K562 (cell line): Measurements from ENCODE around the gene AIFM3. TPM values are rescaled to one million over a fixed set of nuclear protein-coding genes. Genes with fewer than 3 reads are reported as not detected.

Experiments used
- CBX3 ChIP-seq, 2 experiments: IDR thresholded peaks; 1 replicate in 1 of 2; 2 replicates in 1 of 2; pipeline ENCODE4 v1.6.1; 2012; ENCODE audit warnings: inconsistent platforms in 2 of 2, low read length in 2 of 2, borderline replicate concordance in 1 of 2, control low read depth in 1 of 2
- HMGN3 ChIP-seq: IDR thresholded peaks from 2 replicates; pipeline ENCODE4 v1.6.1; 2011; ENCODE audit warnings: borderline replicate concordance, low read depth, mild to moderate bottlenecking, mixed read lengths, low read length; ENCODE audit not compliant: insufficient read length; ENCODE audit errors: extremely low read depth
- KAT2B ChIP-seq: IDR thresholded peaks from one replicate; pipeline ENCODE4 v1.6.1; 2012; ENCODE audit warnings: low read depth, mild to moderate bottlenecking, control low read depth, inconsistent platforms, low read length, moderate library complexity
- KLF10 ChIP-seq: fragments of 250-450 bp; sonication (Bioruptor Pico); IDR thresholded peaks from 2 replicates; pipeline ENCODE4 v1.6.1; 2021; ENCODE audit warnings: matching md5 sums
- MEF2A ChIP-seq: IDR thresholded peaks from 2 replicates; pipeline ENCODE4 v1.6.1; 2011; ENCODE audit warnings: low read depth, mild to moderate bottlenecking, low read length, moderate library complexity; ENCODE audit not compliant: control insufficient read depth
- NFATC3 ChIP-seq: fragments of 450-650 bp; IDR thresholded peaks from 2 replicates; pipeline ENCODE4 v1.6.1; 2017; ENCODE audit warnings: mild to moderate bottlenecking
- PCBP1 ChIP-seq: fragments of 200-400 bp; formaldehyde crosslinking; IDR thresholded peaks from 2 replicates; pipeline ENCODE4 v1.6.1; 2018; ENCODE audit warnings: mild to moderate bottlenecking, low read depth, low read length; ENCODE audit not compliant: poor library complexity, severe bottlenecking
- SMARCB1 ChIP-seq: IDR thresholded peaks from 2 replicates; pipeline ENCODE4 v1.6.1; 2011; ENCODE audit warnings: improper control_type of control experiment, low read depth; ENCODE audit not compliant: insufficient read length
- SMARCC2 ChIP-seq: fragments of 450-650 bp; IDR thresholded peaks from 2 replicates; pipeline ENCODE4 v1.6.1; 2017; ENCODE audit warnings: antibody characterized with exemption, moderate library complexity, mild to moderate bottlenecking, low read depth
- SNRNP70 ChIP-seq: fragments of 200-400 bp; formaldehyde crosslinking; optimal IDR thresholded peaks from 2 replicates; pipeline ENCODE3; 2017; ENCODE audit warnings: low read depth, low read length
- TEAD4 ChIP-seq, 2 experiments: sonication (generic) in 1 of 2; formaldehyde crosslinking in 1 of 2; IDR thresholded peaks; 2 replicates each; pipeline versions ENCODE4 v1.6.1 to v1.8.0; 2012 to 2022; ENCODE audit warnings: borderline replicate concordance in 1 of 2, inconsistent platforms in 1 of 2, low read length in 1 of 2, mild to moderate bottlenecking in 1 of 2, missing genetic modification reagents in 1 of 2
- ZBED1 ChIP-seq: IDR thresholded peaks from 2 replicates; pipeline ENCODE4 v1.6.1; 2014
- ZEB2 ChIP-seq: fragments of 450-650 bp; IDR thresholded peaks from 2 replicates; pipeline ENCODE4 v1.6.1; 2016
- ZNF140 ChIP-seq: fragments of 250-450 bp; sonication (Bioruptor Pico); IDR thresholded peaks from 2 replicates; pipeline ENCODE4 v1.8.0; 2021; ENCODE audit warnings: moderate library complexity, mild to moderate bottlenecking, inconsistent platforms
- ZNF224 ChIP-seq: sonication (generic); formaldehyde crosslinking; IDR thresholded peaks from 2 replicates; pipeline ENCODE4 v1.8.0; 2022; ENCODE audit warnings: mild to moderate bottlenecking, missing genetic modification reagents
- polyA plus RNA-seq, 8 experiments: library from polyadenylated mRNA; depleted of rRNA in 4 of 8; stranded (reverse) in 5 of 8; unstranded in 3 of 8; fragments of >200 nt; fragmentation: Nextera tagmentation in 2 of 8; fragmentation: Illumina TruSeq in 1 of 8; extraction: Ambion mirVana in 2 of 8; extraction: Trizol in 1 of 8; gene quantifications; 2 replicates each; pipeline versions ENCODE4 v1.2.1 to v1.2.3, GENCODE V29; 2011 to 2014; ENCODE audit warnings: inconsistent platforms in 1 of 8, missing spikeins in 1 of 8
- total RNA-seq, 7 experiments: library from RNA; depleted of rRNA in 6 of 7; stranded (reverse); fragments of >200 nt in 6 of 7; fragmentation: Illumina TruSeq in 2 of 7; extraction: Trizol in 2 of 7; gene quantifications; 2 replicates each; pipeline versions ENCODE4 v1.2.1 to v1.2.3, GENCODE V29; 2011 to 2021; ENCODE audit warnings: low replicate concordance in 1 of 7
- TF ChIP-seq, protein P1 (sequence below): fragments of 450-650 bp; IDR thresholded peaks from 2 replicates; pipeline ENCODE4 v1.6.1; 2017; ENCODE audit warnings: antibody characterized with exemption, mild to moderate bottlenecking
- TF ChIP-seq, protein P2 (sequence below): sonication (generic); formaldehyde crosslinking; IDR thresholded peaks from 2 replicates; pipeline ENCODE4 v1.8.1; 2023; ENCODE audit warnings: mild to moderate bottlenecking, missing genetic modification reagents
- TF ChIP-seq, protein P3 (sequence below): fragments of 250-450 bp; sonication (Bioruptor Pico); IDR thresholded peaks from 2 replicates; pipeline ENCODE4 v1.8.0; 2022; ENCODE audit warnings: moderate library complexity, mild to moderate bottlenecking, inconsistent platforms
- TF ChIP-seq, protein P4 (sequence below): fragments of 450-650 bp; conservative IDR thresholded peaks from 2 replicates; pipeline ENCODE4 v1.6.1; 2016; ENCODE audit warnings: missing genetic modification characterization, low read depth, mild to moderate bottlenecking, control low read depth, missing compliant biosample characterization

AIFM3 gene
- total and polyA plus RNA-seq, 9 of the 15 experiments (the other 6 are each of a cell fraction or from before 2014, with no cell fraction given) = 0.03 to 0.20 (median 0.07) TPM; not detected in 1

DNA sequence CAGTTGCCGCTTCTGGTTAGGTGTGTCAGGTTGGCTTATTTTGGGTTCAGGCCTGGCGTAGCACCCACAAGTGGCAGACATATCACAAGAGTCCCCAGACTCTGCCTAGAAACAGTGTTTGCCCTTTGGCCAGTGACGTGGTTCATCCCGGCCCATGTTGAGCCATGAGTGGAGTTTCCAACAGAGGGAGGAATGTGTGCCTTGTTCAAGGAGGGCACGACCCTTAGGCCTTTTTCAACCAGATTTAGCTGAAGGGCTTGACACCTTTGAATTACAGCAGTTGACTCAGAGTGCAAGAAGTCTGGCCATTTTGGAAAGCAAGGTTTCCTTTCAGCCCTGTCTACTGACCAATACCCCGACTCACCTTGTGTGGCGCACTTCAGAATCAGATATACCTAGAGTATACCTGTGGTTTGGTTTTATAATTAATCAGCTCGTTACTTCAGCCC is 15.1 kb upstream of the AIFM3 start (continued):
- TF ChIP-seq, protein P1, sequence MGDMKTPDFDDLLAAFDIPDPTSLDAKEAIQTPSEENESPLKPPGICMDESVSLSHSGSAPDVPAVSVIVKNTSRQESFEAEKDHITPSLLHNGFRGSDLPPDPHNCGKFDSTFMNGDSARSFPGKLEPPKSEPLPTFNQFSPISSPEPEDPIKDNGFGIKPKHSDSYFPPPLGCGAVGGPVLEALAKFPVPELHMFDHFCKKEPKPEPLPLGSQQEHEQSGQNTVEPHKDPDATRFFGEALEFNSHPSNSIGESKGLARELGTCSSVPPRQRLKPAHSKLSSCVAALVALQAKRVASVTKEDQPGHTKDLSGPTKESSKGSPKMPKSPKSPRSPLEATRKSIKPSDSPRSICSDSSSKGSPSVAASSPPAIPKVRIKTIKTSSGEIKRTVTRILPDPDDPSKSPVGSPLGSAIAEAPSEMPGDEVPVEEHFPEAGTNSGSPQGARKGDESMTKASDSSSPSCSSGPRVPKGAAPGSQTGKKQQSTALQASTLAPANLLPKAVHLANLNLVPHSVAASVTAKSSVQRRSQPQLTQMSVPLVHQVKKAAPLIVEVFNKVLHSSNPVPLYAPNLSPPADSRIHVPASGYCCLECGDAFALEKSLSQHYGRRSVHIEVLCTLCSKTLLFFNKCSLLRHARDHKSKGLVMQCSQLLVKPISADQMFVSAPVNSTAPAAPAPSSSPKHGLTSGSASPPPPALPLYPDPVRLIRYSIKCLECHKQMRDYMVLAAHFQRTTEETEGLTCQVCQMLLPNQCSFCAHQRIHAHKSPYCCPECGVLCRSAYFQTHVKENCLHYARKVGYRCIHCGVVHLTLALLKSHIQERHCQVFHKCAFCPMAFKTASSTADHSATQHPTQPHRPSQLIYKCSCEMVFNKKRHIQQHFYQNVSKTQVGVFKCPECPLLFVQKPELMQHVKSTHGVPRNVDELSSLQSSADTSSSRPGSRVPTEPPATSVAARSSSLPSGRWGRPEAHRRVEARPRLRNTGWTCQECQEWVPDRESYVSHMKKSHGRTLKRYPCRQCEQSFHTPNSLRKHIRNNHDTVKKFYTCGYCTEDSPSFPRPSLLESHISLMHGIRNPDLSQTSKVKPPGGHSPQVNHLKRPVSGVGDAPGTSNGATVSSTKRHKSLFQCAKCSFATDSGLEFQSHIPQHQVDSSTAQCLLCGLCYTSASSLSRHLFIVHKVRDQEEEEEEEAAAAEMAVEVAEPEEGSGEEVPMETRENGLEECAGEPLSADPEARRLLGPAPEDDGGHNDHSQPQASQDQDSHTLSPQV = no peak
- TF ChIP-seq, protein P2, sequence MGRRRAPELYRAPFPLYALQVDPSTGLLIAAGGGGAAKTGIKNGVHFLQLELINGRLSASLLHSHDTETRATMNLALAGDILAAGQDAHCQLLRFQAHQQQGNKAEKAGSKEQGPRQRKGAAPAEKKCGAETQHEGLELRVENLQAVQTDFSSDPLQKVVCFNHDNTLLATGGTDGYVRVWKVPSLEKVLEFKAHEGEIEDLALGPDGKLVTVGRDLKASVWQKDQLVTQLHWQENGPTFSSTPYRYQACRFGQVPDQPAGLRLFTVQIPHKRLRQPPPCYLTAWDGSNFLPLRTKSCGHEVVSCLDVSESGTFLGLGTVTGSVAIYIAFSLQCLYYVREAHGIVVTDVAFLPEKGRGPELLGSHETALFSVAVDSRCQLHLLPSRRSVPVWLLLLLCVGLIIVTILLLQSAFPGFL (CRISPR knock-in tag) = no peak
- TF ChIP-seq ZNF224 (no peak), KAT2B (no peak), HMGN3 (no peak), NFATC3 (no peak), ZNF140 (CRISPR knock-in tag) (no peak), TEAD4 (IDR thresholded peaks at IDR 0.05; ENCODE audit: low read length) (0 out of 2 replicates have a peak, but pooled peaks have one; percentile 10), TEAD4 (CRISPR knock-in tag; IDR thresholded peaks at IDR 0.05; ENCODE audit: borderline replicate concordance) (no peak), CBX3 (IDR thresholded peaks at IDR 0.05; ENCODE audit: borderline replicate concordance in 1 of 2, low read length in 2 of 2) (peak in 1 of 2 experiments; percentile 67; a peak in 1 of 3 replicates), KLF10 (0 out of 2 replicates have a peak, but pooled peaks have one; percentile 51), MEF2A (no peak), SMARCC2 (no peak), ZBED1 (no peak), PCBP1 (no peak), SNRNP70 (no peak), ZEB2 (peak; percentile 47; the same call in 1 of the 2 replicates), SMARCB1 (no peak)
- TF ChIP-seq, protein P3, sequence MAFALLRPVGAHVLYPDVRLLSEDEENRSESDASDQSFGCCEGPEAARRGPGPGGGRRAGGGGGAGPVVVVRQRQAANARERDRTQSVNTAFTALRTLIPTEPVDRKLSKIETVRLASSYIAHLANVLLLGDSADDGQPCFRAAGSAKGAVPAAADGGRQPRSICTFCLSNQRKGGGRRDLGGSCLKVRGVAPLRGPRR (CRISPR knock-in tag) = no peak
- TF ChIP-seq, protein P4, sequence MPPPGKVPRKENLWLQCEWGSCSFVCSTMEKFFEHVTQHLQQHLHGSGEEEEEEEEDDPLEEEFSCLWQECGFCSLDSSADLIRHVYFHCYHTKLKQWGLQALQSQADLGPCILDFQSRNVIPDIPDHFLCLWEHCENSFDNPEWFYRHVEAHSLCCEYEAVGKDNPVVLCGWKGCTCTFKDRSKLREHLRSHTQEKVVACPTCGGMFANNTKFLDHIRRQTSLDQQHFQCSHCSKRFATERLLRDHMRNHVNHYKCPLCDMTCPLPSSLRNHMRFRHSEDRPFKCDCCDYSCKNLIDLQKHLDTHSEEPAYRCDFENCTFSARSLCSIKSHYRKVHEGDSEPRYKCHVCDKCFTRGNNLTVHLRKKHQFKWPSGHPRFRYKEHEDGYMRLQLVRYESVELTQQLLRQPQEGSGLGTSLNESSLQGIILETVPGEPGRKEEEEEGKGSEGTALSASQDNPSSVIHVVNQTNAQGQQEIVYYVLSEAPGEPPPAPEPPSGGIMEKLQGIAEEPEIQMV (tag) = no peak
